K562 (cell line): ENCODE results near the gene ATP5F1D. TPM values are rescaled to one million over a fixed set of nuclear protein-coding genes. Genes with fewer than 3 reads are reported as not detected.
A peak's percentile ranks its signal among the peaks of the same experiment; 100 is the strongest.

Experiments used
- ATAC-seq: fragments of 200-7000 bp; cut with Tn5 transposase; 3 replicates; pipeline ENCODE4 v1.9.1; 2020; ENCODE audit warnings: moderate library complexity
- BruUV-seq: library from RNA; stranded (reverse); fragments of 400-500 nt; replicated peaks from 2 replicates; lab custom pipeline; 2021; lab: Mats Ljungman, UMichigan
- CTCF ChIA-PET: fragments of 300-600 bp; formaldehyde crosslinking; extraction: SDS; loops from one replicate; lab custom pipeline; 2021; ENCODE audit warnings: low intra/inter-chr PET ratio; lab: Yijun Ruan, JAX
- POLR2A ChIA-PET: fragments of 300-600, 350-650 bp; sonication (Branson Sonifier 250); formaldehyde crosslinking; extraction: SDS; loops from one replicate; lab custom pipeline; 2021; ENCODE audit warnings: antibody characterized with exemption, inconsistent platforms; lab: Yijun Ruan, JAX
- DNase-seq, 4 experiments: peaks; one replicate each; pipeline versions ENCODE4 v3.0.0 to v3.0.0-alpha.2; 2011 to 2018; ENCODE audit warnings: low spot score in 3 of 4, mixed read lengths in 3 of 4; ENCODE audit errors: extremely low read depth in 1 of 4
- FAIRE-seq: peaks from 2 replicates; lab custom pipeline; 2011; peaks lifted over from hg19 to GRCh38; lab: Jason Lieb, UNC
- H2AFZ ChIP-seq: 2 replicates; pipeline ENCODE4 v1.6.0; 2011; ENCODE audit warnings: low read depth, low read length, control low read depth, inconsistent platforms
- H3K27ac ChIP-seq: fragments of 200-600 bp; 3 replicates; pipeline ENCODE4 v1.8.0; 2011; ENCODE audit warnings: low read depth, mild to moderate bottlenecking, control low read depth, inconsistent platforms, low read length, moderate library complexity, mixed read lengths; ENCODE audit errors: extremely low read depth
- H3K27me3 ChIP-seq, 2 experiments: fragments of 300-600 bp in 1 of 2; 2 replicates in 1 of 2; 3 replicates in 1 of 2; pipeline versions ENCODE4 v1.6.0 to v1.8.0; 2011; ENCODE audit warnings: inconsistent platforms in 2 of 2, low read length in 2 of 2, mild to moderate bottlenecking in 1 of 2, mixed read lengths in 1 of 2, moderate library complexity in 1 of 2; ENCODE audit not compliant: control insufficient read depth in 2 of 2, insufficient read depth in 2 of 2
- H3K36me3 ChIP-seq: fragments of 300-600 bp; 3 replicates; pipeline ENCODE4 v1.8.0; 2011; ENCODE audit warnings: mild to moderate bottlenecking, low read length, inconsistent platforms; ENCODE audit not compliant: control insufficient read depth, insufficient read depth
- H3K4me1 ChIP-seq, 2 experiments: fragments of 200-600 bp in 1 of 2; replicated peaks in 1 of 2; 2 replicates in 1 of 2; 3 replicates in 1 of 2; pipeline versions ENCODE4 v1.5.1 to v1.8.0; 2011; ENCODE audit warnings: inconsistent platforms in 2 of 2, low read length in 2 of 2, mild to moderate bottlenecking in 1 of 2, mixed read lengths in 1 of 2, moderate library complexity in 1 of 2; ENCODE audit not compliant: control insufficient read depth in 2 of 2, insufficient read depth in 2 of 2
- H3K4me2 ChIP-seq: 2 replicates; pipeline ENCODE4 v1.6.1; 2011; ENCODE audit warnings: low read length, control low read depth, inconsistent platforms, mixed read lengths; ENCODE audit not compliant: insufficient read depth
- H3K4me3 ChIP-seq: fragments of 200-600 bp; sonication (generic), shearing (Covaris generic); 2 replicates; pipeline ENCODE4 v1.5.1; 2016; ENCODE audit warnings: control low read depth, inconsistent platforms
- H3K79me2 ChIP-seq: fragments of 200-600 bp; 3 replicates; pipeline ENCODE4 v1.8.0; 2011; ENCODE audit warnings: low read length, inconsistent platforms; ENCODE audit not compliant: control insufficient read depth, insufficient read depth
- H3K9ac ChIP-seq, 2 experiments: 2 replicates each; pipeline versions ENCODE4 v1.6.0 to v1.6.1; 2011; ENCODE audit warnings: low read depth in 2 of 2, low read length in 2 of 2, control low read depth in 1 of 2, inconsistent platforms in 1 of 2, mild to moderate bottlenecking in 1 of 2, mixed read lengths in 1 of 2; ENCODE audit not compliant: insufficient read depth in 1 of 2
- H3K9me1 ChIP-seq: one replicate; pipeline ENCODE4 v1.6.0; 2011; ENCODE audit warnings: inconsistent platforms, mild to moderate bottlenecking, low read length, moderate library complexity; ENCODE audit not compliant: control insufficient read depth, insufficient read depth
- H3K9me3 ChIP-seq: replicated peaks from 2 replicates; pipeline ENCODE4 v1.5.1; 2011; ENCODE audit warnings: low read depth, low read length, inconsistent platforms; ENCODE audit not compliant: control insufficient read depth, insufficient read depth
- H4K20me1 ChIP-seq: replicated peaks from 2 replicates; pipeline ENCODE4 v1.6.1; 2011; ENCODE audit warnings: low read length, inconsistent platforms, mixed read lengths; ENCODE audit not compliant: control insufficient read depth, insufficient read depth
- ARNT ChIP-seq, 2 experiments: fragments of 450-650 bp; IDR thresholded peaks; 2 replicates each; pipeline ENCODE4 v1.6.1; 2016; ENCODE audit warnings: mild to moderate bottlenecking in 1 of 2
- CHCHD3 ChIP-seq: fragments of 250-450 bp; sonication (Bioruptor Pico); IDR thresholded peaks from 2 replicates; pipeline ENCODE4 v2.1.2; 2022; ENCODE audit warnings: mild to moderate bottlenecking
- GABPA ChIP-seq: fragments of 200-800 bp; sonication (Bioruptor generic); conservative IDR thresholded peaks from 2 replicates; pipeline ENCODE4 v1.6.1; 2016; ENCODE audit warnings: low read depth, missing genetic modification characterization, missing compliant biosample characterization
- NCOA1 ChIP-seq: fragments of 450-650 bp; IDR thresholded peaks from 2 replicates; pipeline ENCODE4 v1.6.1; 2016; ENCODE audit warnings: low read depth
- NCOA4 ChIP-seq: fragments of 450-650 bp; IDR thresholded peaks from 2 replicates; pipeline ENCODE4 v1.6.1; 2018; ENCODE audit warnings: mild to moderate bottlenecking; ENCODE audit not compliant: partially characterized antibody
- POLR2A ChIP-seq: fragments of 450-650 bp; conservative IDR thresholded peaks from 2 replicates; pipeline ENCODE4 v1.6.1; 2016
- POLR2AphosphoS2 ChIP-seq: IDR thresholded peaks from 2 replicates; pipeline ENCODE4 v1.6.1; 2012; ENCODE audit warnings: low read length, improper control_type of control experiment
- RUNX1 ChIP-seq: sonication (generic); IDR thresholded peaks from 2 replicates; pipeline ENCODE4 v1.6.1; 2016; ENCODE audit warnings: antibody characterized with exemption, low read depth
- SIRT6 ChIP-seq: IDR thresholded peaks from one replicate; pipeline ENCODE4 v1.6.1; 2012; ENCODE audit warnings: low read depth, mild to moderate bottlenecking, control low read depth, inconsistent platforms, low read length, moderate library complexity
- SNRNP70 ChIP-seq: fragments of 200-400 bp; formaldehyde crosslinking; optimal IDR thresholded peaks from 2 replicates; pipeline ENCODE3; 2017; ENCODE audit warnings: low read depth, low read length
- TRIM28 ChIP-seq: fragments of 450-650 bp; IDR thresholded peaks from 2 replicates; pipeline ENCODE4 v1.6.1; 2017
- ZNF133 ChIP-seq: fragments of 250-450 bp; sonication (Bioruptor Pico); IDR thresholded peaks from 2 replicates; pipeline ENCODE4 v1.4.0; 2020; ENCODE audit warnings: mild to moderate bottlenecking
- ZNF384 ChIP-seq: IDR thresholded peaks from 2 replicates; pipeline ENCODE4 v1.6.1; 2012; ENCODE audit warnings: low read depth, low read length, improper control_type of control experiment
- WGBS: fragments of 100-300 bp; shearing (Covaris generic); methylation state at CpG from one replicate; pipeline ENCODE4 v1.1.6; 2016; ENCODE audit warnings: low coverage, mixed read lengths; ENCODE audit not compliant: insufficient coverage; ENCODE audit errors: missing lambda C conversion rate; 5-methylcytosine and 5-hydroxymethylcytosine counted together
- in situ Hi-C: fragments of 300-500 bp; cut with MboI; formaldehyde crosslinking; loops from 4 replicates; pipeline ENCODE4 v1.15.0; 2018; ENCODE audit warnings: inconsistent platforms, mixed read lengths
- intact Hi-C: fragments of 100-400 bp; cut with micrococcal nuclease; formaldehyde crosslinking; loops from 2 replicates; pipeline ENCODE4 v1.14.2; 2022
- polyA plus RNA-seq, 8 experiments: library from polyadenylated mRNA; depleted of rRNA in 4 of 8; stranded (reverse) in 5 of 8; unstranded in 3 of 8; fragments of >200 nt; fragmentation: Nextera tagmentation in 2 of 8; fragmentation: Illumina TruSeq in 1 of 8; extraction: Ambion mirVana in 2 of 8; extraction: Trizol in 1 of 8; gene quantifications; 2 replicates each; pipeline versions ENCODE4 v1.2.1 to v1.2.3, GENCODE V29; 2011 to 2014; ENCODE audit warnings: inconsistent platforms in 1 of 8, missing spikeins in 1 of 8
- total RNA-seq, 7 experiments: library from RNA; depleted of rRNA in 6 of 7; stranded (reverse); fragments of >200 nt in 6 of 7; fragmentation: Illumina TruSeq in 2 of 7; extraction: Trizol in 2 of 7; gene quantifications; 2 replicates each; pipeline versions ENCODE4 v1.2.1 to v1.2.3, GENCODE V29; 2011 to 2021; ENCODE audit warnings: low replicate concordance in 1 of 7
- TF ChIP-seq, protein P1 (sequence below): fragments of 450-650 bp; IDR thresholded peaks from 2 replicates; pipeline ENCODE4 v1.6.1; 2016; ENCODE audit warnings: low read depth
- TF ChIP-seq, protein P2 (sequence below): IDR thresholded peaks from 3 replicates; pipeline ENCODE4 v1.6.1; 2011; ENCODE audit warnings: borderline replicate concordance, mild to moderate bottlenecking; ENCODE audit not compliant: insufficient read length, insufficient read depth

Gene ATP5F1D
- total and polyA plus RNA-seq, 9 of the 15 experiments (the other 6 are each of a cell fraction or from before 2014, with no cell fraction given): 3.9 to 409 (median 36.8) TPM

DNA sequence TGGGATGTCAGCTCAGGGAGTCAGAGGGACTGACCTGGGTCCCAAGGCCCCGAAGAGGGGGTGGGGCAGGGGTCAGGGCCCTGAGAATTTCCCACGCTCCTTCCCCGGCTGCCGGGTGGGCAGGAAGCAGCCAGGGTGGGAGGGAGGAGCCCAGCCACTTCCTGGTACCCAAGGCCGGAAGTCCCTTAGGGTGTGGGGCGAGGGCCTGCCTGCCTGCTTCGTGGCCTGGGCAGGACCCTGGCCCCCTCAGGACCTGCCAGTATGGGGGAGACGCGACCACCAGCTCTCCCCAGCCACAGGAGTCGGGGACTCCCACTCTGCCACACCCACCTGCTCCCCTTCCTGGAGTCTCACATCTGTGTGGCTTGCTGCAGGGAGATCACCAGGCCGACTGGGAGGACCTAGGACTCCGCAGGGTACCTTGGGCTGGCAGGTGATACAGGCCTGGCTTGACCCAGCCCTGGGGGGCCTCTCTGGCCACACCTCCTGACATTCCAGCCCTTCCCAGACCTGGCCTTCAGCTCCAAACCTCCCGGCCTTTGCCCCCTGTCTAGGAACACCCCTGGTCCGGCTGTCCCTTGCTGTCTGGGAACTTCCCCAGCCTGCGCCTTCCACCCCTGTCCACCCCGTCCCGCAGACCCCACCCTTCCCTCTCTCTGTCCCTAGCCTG is 17.8 kb downstream of the ATP5F1D start:
- ATAC-seq: peak; percentile 62
- Histone ChIP-seq H3K9ac (peak overlapping the region; percentile 39 to 90; a peak in 3 of 4 replicates), H3K9me1 (no peaks in the 10 kb centered on the region), H2AFZ (no peak overlapping the region), H3K27ac (peak overlapping the region; percentile 68), H3K4me2 (peak overlapping the region; percentile 60), H3K36me3 (peaks cover 42% of the 10 kb centered on the region; the same call in 2 of the 3 replicates), H3K4me3 (no peak overlapping the region), H3K27me3 (no peaks in the 10 kb centered on the region), H3K4me1 (peaks cover 54 to 96% of the 10 kb centered on the region in 2 experiments), H3K9me3 (no peaks in the 10 kb centered on the region), H4K20me1 (0 out of 2 replicates have a peak, but pooled peaks cover 7% of the 10 kb centered on the region), H3K79me2 (peaks cover 37% of the 10 kb centered on the region)
- ChIA-PET CTCF (no interaction called here), POLR2A (interaction anchor here (0.6 to 2.1 kb wide), 3 partner anchors 10 to 246 kb away, joined by 4 to 9 read pairs (median 8); partner anchors contain the start of gene CIRBP)
- in situ Hi-C loops: no loop called here
- peak in 1 of 4 experiments; percentile 79 for DNase-seq
- BruUV-seq: no TSS peak
- 13% methylated on average over 11 of the region's 17 CpGs for WGBS
- peak; percentile 51 for FAIRE-seq
- intact Hi-C loops: no loop called here
- TF ChIP-seq, protein P1, sequence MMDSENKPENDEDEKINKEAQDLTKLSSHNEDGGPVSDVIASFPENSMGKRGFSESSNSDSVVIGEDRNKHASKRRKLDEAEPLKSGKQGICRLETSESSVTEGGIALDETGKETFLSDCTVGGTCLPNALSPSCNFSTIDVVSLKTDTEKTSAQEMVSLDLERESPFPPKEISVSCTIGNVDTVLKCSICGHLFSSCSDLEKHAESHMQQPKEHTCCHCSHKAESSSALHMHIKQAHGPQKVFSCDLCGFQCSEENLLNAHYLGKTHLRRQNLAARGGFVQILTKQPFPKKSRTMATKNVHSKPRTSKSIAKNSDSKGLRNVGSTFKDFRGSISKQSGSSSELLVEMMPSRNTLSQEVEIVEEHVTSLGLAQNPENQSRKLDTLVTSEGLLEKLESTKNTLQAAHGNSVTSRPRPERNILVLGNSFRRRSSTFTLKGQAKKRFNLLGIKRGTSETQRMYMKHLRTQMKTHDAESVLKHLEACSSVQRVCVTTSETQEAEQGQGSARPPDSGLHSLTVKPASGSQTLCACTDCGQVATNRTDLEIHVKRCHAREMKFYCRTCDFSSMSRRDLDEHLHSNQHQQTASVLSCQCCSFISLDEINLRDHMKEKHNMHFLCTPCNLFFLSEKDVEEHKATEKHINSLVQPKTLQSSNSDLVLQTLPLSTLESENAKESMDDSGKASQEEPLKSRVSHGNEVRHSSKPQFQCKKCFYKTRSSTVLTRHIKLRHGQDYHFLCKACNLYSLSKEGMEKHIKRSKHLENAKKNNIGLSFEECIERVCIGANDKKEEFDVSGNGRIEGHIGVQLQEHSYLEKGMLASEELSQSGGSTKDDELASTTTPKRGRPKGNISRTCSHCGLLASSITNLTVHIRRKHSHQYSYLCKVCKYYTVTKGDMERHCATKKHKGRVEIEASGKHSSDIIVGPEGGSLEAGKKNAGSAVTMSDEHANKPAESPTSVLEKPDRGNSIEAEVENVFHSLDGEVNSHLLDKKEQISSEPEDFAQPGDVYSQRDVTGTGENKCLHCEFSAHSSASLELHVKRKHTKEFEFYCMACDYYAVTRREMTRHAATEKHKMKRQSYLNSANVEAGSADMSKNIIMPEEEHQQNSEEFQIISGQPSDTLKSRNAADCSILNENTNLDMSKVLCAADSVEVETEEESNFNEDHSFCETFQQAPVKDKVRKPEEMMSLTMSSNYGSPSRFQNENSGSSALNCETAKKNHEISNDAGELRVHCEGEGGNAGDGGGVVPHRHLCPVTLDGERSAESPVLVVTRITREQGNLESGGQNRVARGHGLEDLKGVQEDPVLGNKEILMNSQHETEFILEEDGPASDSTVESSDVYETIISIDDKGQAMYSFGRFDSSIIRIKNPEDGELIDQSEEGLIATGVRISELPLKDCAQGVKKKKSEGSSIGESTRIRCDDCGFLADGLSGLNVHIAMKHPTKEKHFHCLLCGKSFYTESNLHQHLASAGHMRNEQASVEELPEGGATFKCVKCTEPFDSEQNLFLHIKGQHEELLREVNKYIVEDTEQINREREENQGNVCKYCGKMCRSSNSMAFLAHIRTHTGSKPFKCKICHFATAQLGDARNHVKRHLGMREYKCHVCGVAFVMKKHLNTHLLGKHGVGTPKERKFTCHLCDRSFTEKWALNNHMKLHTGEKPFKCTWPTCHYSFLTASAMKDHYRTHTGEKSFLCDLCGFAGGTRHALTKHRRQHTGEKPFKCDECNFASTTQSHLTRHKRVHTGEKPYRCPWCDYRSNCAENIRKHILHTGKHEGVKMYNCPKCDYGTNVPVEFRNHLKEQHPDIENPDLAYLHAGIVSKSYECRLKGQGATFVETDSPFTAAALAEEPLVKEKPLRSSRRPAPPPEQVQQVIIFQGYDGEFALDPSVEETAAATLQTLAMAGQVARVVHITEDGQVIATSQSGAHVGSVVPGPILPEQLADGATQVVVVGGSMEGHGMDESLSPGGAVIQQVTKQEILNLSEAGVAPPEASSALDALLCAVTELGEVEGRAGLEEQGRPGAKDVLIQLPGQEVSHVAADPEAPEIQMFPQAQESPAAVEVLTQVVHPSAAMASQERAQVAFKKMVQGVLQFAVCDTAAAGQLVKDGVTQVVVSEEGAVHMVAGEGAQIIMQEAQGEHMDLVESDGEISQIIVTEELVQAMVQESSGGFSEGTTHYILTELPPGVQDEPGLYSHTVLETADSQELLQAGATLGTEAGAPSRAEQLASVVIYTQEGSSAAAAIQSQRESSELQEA: no peak
- TF ChIP-seq GABPA (tag) (peak; percentile 85), POLR2AphosphoS2 (peak; percentile 98), ZNF133 (no peak), NCOA1 (0 out of 2 replicates have a peak, but pooled peaks have one; percentile 27), TRIM28 (no peak), ARNT (IDR thresholded peaks at IDR 0.05) (no peak), CHCHD3 (no peak), ZNF384 (no peak), SNRNP70 (peak; percentile 64), RUNX1 (peak; percentile 62; the same call in 1 of the 2 replicates), SIRT6 (peak; percentile 62), NCOA4 (no peak), POLR2A (peak; percentile 88)
- TF ChIP-seq, protein P2, sequence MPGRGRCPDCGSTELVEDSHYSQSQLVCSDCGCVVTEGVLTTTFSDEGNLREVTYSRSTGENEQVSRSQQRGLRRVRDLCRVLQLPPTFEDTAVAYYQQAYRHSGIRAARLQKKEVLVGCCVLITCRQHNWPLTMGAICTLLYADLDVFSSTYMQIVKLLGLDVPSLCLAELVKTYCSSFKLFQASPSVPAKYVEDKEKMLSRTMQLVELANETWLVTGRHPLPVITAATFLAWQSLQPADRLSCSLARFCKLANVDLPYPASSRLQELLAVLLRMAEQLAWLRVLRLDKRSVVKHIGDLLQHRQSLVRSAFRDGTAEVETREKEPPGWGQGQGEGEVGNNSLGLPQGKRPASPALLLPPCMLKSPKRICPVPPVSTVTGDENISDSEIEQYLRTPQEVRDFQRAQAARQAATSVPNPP: no peak
